SKM-1 treated with dmso at 0.1 percent for 144 hours (cell line): ENCODE measurements around the gene ZNF267.
"Not testable (repeated sequence)": the region's sequence is repeated elsewhere in the genome, so short reads cannot be mapped to it uniquely, and the experiment has no call there.

Source experiments
- DNase-seq: peaks from one replicate; lab custom pipeline; 2025; ENCODE audit not compliant: unreplicated experiment; lab: John Stamatoyannopoulos, UW

ZNF267 gene

DNA sequence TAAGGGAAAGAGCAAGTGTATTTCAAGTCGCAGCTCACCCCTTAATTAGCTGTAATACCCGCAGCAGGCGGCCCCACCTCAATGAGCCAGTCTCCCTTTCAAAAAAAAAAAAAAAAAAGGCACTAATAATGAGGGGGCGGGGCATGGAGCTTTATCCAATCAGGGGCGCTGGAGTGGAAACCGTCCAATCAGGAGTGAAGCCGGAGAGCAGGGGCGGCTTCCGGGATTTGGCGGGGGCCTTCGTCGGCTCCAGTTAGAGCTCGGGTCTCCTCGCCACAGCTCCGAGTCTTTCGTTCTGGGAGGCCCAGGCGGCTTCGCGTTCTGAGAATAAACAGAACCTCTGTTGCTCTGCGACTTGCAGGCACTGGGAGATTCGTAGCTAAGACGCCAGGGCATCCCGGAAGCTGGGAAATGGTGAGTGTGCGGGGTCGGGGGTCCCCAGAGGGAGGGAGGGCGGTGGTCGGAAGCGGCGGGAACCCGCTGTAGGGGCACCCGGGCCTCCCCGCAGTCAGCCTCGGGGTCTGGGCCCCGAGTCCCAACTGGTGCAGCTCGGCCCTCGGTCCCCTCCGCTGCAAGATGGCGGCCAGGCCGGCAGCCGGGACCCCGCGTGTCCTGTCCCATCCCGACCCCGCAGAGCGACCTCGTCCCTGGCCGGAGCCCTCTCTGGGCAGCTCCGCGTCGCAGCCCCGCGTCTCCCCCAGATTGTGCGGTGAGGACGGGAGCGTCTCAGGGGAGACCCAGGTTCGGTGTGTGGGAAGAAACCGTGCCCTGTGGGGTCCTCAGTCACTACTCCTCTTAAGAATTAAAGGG, at the start of gene ZNF267:
Gene ZNF267 (plus strand): TSS at position 252 of the 810 bp plus-strand sequence. CDS start 160 bp downstream, at position 412.
- peak; percentile 84 for DNase-seq

DNA sequence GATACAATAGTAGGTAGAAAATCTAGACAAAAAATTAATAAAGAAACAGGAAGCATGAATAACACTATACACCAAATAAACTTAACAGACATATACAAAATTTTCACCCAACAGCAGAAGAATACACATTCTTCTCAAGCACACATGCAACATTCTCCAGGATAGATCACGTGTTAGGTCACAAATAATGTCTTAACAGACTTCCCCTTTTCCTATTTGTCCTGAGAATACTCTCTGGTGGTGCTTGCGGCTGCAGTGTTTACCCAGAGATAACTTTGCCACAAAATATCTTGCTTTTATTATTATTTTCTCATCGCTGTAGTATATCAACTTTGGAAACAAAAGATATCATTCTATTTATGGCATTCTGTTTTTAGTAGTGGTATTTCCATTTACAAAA, 40.6 kb upstream of the ZNF267 start:
- no peak for DNase-seq

DNA sequence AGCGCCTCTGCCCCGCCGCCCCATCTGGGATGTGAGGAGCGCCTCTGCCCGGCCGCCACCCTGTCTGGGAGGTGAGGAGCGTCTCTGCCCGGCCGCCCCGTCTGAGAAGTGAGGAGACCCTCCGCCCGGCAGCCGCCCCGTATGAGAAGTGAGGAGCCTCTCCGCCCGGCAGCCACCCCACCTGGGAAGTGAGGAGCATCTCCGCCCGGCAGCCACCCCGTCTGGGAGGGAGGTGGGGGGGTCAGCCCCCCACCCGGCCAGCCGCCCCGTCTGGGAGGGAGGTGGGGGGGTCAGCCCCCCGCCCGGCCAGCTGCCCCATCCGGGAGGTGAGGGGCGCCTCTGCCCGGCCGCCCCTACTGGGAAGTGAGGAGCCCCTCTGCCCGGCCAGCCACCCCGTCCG, 37.2 kb upstream of the ZNF267 start:
- not testable (repeated sequence) for DNase-seq

GRCh38 chr16:31842864-31843263, 30.7 kb upstream of the ZNF267 start:
- DNase-seq, result no peak

DNA sequence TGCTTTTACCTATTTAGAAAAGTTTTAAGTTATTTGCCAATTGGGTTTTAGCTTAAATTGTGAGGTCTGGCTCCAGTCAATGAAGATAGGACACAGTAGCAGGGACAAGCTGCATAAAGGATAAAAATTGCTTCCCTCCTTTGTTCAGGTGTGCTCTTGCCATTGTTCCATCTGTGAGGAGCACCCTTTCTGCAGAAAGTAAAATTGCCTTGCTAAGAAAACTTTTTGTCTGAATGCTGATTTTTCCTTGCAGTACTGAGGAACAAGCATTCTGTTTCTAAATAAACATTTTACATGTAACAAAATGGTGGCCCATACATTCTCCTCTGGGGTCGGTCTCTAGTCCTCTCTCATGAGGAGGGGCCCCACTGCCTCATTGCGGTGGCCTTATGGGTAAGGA, 25.0 kb upstream of the ZNF267 start:
- not testable (repeated sequence) for DNase-seq

GRCh38 chr16:31853291-31853690, 20.3 kb upstream of the ZNF267 start:
- DNase-seq, result no peak

GRCh38 chr16:31860508-31860907, 13.1 kb upstream of the ZNF267 start:
- DNase-seq, result no peak

DNA sequence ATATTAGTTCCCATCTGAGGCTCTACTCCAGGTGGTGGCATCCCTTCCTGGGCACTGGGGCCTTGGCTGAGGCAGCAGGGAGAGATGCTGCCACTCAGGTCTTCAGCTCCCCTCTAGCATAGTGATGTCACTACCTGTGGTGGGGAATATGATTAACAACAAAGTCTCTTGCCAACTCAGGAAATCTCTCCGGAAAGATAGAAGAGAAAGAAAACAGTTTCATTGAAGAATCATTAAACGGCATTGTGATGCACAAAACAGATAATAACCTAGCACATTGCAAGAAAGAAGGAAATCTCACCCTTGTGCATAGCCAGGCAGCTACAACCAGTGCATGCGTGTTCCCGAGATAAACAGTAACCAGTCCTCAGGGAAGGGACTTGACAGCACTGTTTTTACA, 12.2 kb upstream of the ZNF267 start:
- no peak for DNase-seq

DNA sequence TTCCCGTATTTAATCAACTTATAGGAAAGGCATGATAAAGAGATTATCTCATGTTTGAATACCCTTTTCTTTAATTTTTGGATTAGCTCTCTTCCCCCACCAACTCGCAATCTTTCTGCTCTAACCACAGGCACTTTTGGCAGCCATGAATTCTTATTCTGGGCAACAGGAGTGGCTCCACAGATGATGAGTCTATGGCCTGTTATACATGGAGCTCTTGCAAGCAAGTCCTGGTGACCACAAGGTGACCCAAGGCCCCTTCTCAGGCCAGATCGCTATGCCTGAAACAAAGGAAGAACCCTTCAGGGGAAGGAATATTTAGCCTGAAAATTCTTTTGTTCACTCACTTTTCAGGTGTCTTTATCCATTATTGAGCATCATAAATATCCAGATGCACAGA, 10.8 kb upstream of the ZNF267 start:
- no peak for DNase-seq

- DNase-seq, result no peak
These were observed 5.4 kb upstream of the ZNF267 start for GRCh38 chr16:31868164-31868563.

- DNase-seq, result peak; percentile 50
These were observed 4.9 kb upstream of the ZNF267 start for GRCh38 chr16:31868691-31869167.

- peak; percentile 96 for DNase-seq
These were observed 4.0 kb upstream of the ZNF267 start for GRCh38 chr16:31869511-31870201.

- no peak for DNase-seq
These were observed 2.8 kb upstream of the ZNF267 start for GRCh38 chr16:31870809-31871208.

GRCh38 chr16:31871510-31871909, 2.1 kb upstream of the ZNF267 start:
- DNase-seq, result no peak

- no peak for DNase-seq
These were observed 1.4 kb upstream of the ZNF267 start for GRCh38 chr16:31872201-31872600.

GRCh38 chr16:31874366-31875111, 932 bp downstream of the ZNF267 start:
- DNase-seq, result peak; percentile 70

DNA sequence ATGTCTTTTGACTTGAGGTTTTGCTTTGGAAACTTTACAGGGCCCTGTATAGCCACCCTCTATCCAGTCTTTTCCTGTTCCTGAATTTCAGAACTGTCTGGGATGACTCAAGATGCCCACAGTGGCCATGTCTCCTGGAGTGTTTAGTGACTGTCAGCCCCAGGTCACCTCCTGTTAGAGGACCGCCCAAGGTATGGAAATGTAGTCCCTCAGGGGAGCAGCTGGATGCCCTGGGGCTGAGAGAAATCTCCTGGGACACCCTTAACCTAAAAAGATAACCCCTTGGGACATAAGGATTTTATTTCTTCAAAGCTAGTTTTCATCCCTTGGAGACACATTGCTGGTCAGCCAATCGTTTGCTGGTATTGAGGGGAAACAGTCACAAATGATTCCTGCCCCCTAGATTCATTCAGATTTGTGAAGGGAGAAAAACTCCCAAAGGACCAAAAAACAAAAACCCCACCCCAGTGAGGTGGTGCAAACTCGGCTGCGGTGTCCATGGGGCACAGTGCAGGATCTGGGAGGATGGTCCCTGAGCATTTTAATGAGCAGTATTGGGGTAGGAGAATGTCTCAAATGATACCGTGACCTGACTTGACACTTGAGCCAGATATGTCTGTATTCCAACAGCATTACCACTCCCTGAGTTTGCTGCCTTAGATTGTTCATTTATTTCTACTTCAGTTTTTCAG, 1.7 kb downstream of the ZNF267 start:
- no peak for DNase-seq

GRCh38 chr16:31875928-31876547, 2.4 kb downstream of the ZNF267 start:
- DNase-seq, result no peak

DNA sequence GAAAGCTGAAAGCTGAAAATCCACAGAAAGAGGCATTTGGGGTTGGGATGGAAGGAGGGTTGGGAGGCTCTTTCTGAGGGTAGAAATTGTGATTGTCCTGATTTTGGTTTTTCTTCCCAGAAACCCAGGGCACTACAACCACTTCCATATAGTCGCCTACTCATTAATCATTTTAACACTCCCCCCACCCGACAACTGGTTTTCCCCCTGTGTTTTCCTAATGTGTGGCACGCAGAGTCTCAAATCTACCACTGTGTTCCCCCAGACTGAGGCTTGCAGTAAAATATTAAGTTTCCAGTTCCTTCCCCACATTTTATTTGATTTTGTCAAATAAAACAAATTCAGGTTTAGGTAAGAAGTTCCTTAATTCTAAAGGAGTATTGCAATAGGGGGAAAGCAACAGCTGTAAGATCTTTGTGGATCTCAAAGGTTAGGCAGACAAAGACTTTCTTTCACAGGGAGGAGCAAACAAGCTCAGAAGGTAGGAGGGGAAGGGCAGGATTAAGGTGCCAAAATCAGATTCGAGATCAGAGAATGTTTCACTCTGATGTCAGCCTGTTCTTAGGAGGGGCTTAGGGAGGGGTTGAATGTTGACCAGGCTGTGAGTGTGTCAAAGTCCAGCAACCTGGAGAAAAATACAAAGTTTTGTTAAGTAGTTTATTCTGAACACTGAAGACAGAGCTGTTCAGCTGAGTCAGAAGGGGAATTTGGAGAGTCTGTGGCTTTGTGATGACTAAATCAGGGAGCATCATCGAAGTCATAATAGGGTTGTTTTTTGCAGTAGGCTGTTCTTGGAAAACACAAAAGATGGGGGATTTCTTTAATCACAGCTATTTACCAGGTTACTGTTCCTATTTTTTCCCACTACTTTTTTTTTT, 3.6 kb downstream of the ZNF267 start:
- DNase-seq, result no peak
